Measurements from ENCODE around the gene ETFA.

ETFA gene

DNA sequence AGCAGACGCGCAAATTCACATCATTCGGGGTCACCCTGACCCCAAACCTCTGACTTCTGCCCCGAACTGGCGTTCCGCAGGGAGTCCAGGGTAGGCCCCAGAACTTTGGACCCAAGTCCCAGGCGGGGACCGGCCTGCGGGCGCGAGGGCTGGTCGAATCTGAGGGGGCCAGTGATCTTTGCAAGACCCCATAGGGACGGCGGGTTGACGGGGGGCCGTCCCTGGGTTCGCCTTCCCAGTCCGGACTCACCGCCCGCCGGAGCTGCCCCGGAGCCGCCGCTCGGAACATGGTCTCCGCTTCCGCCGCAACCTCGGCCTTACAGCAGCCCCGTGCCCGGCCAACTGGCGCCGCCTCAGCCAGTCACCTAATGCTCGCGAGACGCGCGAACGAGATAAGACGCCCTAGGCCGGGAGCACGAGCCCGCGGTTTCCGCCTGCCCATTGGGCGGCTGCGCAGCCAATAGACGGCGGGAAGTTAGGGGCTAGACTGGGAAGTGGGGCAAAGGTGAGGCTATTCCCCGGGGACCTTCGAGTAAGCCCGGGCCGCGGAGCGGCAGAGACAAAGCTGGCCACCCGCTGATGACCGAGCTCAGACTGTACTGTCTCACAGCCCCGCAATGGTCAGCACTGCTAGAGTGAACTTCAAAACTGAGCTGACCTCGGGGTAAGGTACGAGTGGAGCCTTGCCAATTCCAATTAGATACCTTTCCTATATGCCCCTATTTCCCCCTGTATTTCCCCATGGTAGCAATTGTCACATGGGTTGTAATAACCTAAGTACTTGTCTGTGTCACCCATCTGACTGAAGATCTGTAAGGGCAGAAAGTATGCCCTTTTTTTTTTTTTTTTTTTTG, at the start of gene ETFA:
Gene ETFA, minus strand, starts transcription at position 370 of the 854 bp plus-strand sequence. Its CDS starts 81 bp downstream, at position 289.
- DNase-seq: peak; percentile 97

DNA sequence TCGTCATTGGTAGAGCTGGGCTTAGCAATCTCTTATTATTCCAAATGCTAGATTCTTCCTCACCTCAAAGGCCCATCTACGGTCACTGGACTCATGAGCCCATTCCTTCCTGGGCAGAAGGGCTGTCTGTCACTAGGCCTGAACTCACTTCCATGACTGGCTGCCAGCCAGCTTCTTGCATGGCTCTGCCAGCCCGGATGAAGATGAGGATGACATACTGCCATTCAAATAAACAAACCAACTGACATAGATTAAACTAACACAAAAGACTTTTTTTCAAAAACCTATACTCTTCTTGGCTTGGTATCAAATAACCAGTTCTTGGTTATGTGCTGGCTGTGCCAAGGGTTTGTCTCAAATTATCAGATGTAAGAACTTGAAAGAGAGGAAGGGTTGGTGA, 49.1 kb upstream of the ETFA start:
- no peak for DNase-seq

DNA sequence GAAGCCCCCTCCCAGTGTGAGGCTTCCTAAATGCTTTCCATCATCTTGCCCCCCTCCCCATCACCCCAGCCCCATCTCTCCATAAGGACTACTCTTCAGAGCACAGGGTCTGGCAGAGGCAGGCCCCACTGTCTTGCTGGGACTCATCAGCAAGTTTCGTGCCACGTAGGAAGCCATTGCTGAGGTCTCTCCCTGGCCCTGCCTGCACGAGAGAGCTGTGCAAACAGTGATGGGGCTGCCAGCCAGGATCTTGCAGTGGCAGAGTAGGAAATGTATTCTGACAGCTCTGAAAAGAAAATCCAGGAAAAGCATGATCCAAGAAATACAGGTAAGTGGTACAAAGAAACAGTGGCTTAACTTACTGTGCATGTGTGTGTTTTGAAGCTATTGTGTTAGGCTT, 47.9 kb upstream of the ETFA start:
- DNase-seq: no peak

DNA sequence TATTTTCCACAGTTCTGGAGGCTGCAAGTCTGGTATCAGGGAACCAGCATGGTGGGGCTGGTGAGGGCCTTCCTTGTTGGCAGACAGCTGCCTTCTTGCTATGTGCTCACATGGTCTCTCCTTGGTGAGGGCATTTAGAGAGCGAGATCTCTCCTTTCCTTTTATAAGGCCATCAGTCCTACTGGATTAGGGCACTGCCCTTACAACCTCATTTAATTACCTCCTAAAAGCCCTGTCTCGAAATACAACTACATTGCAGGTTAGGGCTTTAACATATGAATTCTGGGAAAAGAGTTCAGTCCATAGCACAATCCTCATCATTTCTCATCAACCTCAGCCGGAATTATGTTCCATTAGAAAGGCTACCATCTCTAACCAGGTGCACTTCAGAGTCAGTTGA, 47.2 kb upstream of the ETFA start:
- DNase-seq: no peak

DNA sequence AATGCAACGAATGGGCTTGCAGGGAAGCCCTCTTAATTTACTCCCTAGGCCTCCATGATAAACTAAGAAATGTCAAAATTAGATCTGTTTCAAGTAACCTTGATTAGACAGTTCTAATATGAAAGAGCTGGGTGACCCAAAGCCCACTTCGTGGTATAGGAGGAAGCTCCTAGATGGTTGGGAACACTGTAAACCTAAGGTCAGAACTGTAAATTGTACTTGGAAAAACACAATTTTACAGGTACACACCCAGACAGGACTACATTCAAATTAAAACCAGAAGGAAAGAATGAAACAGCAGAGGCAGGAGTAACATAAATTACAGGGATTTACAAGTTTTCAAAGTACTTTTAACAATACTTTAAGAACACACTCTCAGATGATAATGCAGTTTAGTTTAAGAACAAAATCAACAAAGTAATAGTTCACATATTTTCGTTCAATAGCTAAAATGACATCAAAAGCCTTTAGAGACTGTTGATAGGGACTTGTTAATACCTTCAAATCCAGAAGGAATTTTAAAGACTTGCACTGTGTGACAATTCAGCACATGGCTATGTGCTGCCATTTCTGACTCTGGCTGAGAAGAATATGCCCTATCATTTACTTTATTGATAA, 43.7 kb upstream of the ETFA start:
- DNase-seq: no peak

DNA sequence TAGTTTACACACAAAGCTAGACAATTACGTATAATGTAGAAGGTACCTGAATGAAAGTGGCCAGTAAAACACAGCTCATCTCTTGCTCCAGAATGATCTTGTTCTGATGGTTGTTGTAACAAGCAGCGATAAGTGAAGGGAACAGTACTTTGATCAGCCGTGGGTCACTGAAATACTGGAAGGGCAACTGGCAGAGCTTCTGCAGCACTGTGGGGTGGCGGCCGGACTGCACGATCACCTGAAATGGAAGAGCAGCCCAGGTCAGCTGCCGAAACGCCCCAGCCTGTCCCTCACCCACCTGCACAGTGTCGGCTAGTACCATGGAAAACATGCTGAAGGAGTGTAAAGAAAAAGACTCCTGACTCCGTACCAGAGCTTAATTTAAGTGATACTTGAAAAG, 42.6 kb upstream of the ETFA start:
- no peak for DNase-seq

DNA sequence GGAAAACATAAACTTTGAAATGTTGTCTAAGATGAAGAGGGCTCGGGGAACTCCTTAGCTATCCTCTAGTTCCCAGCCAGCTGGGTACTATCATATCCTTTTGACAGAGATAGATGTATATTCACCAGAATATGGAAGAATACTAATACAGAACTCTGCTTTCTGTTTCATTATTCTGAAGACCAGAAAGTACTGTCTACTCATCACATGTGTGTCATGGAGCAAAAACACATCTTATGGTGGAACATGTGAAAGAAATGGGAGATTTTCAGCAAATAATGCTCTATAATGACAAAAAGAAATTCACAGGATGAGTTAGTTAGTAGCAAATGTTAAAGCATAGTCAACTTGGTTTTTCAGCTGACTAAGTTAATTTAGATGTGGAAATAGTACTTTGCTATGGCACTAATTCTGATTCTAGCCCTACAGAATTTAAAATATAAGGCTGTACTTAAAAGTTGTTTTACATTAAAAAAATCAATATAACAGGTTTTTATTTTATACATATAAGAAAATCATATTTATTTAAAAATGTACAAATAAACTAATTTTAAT, 41.8 kb upstream of the ETFA start:
- DNase-seq: no peak

DNA sequence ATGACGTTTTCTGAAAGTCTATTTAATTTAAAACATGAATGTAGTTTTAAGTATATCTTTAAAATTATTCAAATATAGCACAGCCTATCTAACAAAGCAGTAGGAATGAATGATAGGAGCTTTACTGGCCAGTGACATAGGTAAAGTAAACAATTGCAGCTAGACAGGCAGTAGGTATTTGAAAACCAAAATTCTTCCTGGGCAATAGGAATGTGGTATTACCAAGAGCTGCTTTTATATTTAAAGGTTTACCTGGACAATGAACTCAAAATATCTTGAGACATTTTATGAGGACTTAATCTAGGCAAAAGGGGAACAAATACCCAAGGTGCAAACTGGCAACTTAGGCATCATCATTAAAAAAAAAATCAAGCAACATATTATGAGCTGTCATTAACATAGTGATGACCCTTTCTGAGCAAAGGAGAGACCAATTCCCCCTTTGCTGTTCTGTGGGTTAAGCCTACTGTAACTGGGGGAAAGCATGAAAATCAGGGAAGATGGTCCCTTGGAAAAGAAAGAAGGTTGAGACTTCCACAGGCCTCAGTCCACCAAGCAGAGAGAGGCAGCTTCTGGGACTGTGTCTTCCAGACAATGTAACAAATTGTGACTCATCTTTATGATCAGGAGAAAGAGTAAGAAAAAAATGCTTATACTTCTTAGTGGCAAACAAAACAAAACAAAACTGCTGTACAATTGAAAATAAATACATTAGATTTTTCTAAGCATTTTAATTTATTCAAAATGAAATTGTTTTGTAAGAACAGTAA, 38.2 kb upstream of the ETFA start:
- DNase-seq: no peak

DNA sequence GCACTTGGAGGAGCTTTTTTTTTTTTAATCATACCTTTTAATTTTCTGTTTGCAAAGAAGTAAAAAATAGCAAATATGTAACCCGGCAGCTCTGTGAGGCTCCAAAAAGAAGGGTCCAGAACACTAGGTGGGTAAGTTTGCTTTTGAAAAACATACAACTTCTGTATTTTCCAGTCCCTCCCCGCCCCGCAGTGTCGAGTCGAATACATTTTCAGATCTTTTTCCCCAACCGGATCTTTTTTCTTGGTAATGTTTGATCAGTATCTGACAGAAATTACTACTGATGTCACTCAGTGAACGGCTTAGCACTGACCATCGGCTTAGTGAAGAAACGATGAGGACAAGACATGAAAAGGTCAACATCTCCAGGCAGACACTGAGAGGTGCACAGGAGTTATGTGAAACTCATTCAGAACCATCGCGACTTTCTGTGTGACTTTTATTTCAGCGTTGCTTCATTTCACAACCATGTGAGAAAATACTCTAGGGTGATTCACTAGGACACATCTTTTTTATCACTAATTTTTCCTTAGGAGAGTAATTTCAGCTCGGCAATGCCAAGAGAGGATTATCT, 36.3 kb upstream of the ETFA start:
- DNase-seq: no peak

DNA sequence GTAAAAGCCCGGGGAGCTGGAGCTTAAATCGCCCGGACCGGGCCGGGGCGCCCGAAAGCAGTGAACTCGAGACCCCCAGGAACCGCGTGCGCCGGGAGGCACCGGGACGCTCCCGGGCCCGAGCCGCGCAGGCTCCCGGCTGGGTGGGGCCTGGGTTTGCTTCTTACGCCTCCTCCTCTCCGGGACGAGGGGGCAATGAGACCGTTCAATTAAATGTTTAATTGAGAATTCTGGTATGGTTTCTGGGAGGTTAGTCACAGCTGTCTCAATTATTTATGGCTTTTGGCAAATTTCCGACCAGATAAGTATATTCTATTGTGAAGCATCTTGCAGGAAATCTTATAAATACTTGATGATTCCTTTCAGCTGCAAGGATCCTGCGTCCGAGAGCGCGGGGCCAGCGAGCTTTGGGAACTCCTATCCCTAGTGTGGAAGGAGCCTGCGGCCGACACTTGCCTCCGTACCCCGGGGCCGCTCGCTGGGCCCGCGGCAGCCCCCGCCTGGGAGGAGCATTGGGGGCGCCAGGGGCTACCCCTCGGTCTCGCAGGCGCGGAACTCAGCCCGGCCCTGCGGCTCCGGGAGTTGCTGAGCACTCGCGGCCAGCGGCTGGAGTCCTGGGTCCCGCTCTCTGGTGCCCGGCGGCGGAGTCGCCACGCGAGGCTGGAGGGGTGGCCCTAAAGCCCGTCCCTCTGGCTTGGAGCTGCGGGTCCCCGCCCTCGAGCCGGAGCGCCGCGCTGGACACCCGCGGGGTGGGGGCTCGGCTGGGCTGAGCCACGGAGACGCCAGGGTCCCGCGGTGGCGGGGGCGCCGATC, 35.6 kb upstream of the ETFA start:
- peak; percentile 80 for DNase-seq

DNA sequence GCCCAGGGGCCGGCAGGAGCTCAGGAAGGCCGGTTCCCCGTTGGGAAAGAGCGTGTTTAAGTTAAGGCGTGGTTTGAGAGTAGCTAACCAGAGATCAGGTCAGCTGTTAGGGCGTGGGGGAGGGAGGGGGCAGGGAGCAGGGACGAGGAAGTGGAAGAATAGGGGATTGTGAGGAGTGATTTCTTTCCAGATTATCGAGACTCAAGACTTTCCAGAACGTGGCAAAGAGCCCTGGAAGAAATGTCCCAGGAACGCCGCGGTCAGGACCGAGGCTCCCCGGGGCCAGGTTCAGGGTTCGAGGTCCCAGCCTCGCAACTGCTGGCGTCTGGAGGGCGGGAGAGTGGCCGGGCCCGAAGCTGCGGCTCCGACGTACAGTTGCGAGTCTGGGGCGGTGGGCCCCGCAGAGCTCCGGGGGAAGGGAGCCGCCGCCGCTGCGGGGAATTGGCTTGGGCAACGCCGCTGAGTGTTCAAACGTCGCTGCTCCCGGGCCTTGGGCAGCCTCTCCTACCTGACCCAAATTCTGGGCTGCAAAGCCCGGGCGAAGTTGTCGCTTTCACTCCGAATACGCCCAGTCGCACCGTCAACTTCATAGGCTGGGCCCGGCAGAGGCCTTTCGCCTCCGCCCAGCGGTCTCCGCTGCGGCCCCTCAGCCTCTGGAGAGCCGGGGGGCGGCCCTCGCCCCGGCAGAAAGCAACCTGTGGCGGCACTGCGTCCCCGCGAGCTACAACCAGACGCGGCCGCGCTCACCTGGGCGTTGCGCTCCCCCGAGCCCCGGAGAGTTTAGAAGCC, 34.8 kb upstream of the ETFA start:
- DNase-seq: peak; percentile 71

DNA sequence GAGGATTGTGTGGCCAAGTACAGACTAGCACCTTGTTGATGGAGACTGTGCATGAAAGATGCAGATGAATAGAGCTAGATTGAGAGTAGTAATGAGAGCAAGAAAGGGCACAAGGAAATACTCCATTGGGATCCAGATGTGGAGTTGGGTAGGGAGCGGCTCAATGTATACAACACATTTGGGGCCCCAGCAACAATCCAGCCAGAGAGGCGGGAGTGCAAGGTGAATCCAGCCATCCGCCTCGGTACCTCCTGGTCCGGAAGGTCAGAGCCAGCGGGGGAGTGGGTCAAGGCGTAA, 34.3 kb upstream of the ETFA start:
- no peak for DNase-seq

DNA sequence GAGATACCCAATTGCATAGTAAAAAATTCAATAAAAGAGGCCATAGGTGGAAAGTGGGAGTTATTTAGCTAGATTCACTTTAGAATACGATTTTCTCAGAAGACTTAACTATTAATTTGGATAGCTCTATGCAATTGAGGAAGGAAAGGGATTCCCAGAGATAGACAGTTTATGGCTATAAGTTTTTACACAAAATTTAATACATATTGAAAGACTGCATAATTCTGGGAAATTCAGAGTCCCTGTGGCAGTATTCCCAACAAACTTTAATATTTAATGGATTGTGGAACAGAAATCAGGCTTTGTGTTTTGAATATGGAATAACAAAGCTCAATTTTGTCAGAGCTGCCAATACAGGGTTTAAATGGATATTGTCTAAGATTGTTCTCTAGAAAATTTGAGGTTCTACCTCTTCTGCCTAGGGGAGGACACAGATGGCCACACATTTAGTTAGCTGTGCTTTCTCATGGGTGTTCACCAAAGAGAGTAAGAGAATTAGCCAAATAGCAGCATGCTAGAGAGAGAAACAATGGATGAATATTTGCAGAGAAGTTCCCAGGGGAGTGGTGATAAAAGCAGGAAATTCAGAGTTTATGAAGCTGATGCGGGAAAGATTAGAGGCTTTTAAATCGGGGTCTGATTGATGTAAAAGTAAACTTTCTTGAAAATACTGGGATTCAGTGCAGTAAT, 33.8 kb upstream of the ETFA start:
- no peak for DNase-seq

DNA sequence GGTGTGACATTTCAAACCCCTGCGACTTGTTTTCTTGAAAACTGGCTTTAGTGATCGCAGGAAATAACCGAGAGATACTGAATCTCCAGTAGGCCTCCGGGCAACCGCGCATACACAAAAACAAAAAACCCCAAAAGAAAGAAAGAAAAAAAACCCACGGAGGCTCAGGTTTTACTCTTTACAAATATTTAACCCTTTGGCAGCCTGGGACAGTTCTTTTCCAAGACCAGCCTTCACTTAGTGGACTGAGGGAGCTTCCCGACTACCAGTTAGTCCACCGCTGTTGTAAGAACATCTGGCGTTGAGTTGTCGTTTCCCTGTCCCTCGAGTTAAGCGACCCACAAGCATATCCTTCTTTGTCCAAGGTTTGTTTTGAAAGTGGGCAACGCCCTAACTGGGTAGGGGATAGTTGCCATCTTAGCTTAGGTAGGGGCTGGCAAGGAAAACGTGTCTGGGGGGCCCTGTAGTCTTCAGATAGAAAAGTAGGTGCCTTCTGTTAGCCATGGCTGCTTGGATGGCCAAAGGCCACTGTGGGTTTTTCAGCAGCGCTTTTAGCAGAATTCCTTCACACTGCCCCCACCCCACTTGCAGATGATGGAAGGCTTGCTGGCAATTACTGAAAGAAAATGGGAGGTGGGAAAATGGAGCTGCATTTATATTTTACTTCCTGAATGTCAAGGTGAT, 32.2 kb upstream of the ETFA start:
- DNase-seq: peak; percentile 62

DNA sequence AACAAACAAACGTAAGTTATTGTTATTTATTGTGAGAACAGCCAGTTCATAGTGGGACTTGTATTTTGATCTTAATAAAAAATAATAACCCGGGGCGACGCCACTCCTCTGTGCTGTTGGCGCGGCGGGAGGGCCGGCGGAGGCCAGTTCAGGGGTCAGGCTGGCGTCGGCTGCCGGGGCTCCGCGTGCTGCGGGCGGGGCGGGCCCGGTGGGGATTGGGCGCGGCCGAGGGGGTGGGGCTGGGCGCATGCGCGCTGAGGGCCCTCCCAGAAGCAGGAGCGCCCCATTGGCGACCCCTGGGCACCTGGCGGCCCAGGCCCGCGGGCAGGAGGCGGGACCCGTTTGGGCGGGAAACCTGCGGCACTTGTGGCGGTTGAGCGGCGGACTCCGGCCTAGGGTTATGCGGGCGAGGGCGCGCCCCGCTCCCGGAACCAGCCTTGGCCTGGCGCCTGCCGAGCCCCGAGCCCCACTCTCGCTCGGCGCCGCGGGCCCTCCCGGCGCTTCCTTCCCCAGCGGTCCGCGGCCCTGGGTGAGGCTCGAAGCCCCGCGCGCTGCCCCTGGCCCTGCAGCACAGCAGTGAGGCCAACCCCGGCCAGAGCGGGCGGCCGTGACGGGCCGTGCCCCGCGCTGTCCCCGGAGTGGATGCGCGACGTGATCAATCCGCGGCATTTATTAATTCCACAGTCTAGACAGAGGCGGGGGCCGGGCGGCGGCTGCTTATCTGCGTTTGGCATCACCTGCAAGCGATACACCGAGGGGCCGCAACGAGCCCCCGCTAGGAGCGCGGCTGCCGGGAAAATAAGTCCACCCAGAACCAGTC, 31.3 kb upstream of the ETFA start:
- peak; percentile 72 for DNase-seq

DNA sequence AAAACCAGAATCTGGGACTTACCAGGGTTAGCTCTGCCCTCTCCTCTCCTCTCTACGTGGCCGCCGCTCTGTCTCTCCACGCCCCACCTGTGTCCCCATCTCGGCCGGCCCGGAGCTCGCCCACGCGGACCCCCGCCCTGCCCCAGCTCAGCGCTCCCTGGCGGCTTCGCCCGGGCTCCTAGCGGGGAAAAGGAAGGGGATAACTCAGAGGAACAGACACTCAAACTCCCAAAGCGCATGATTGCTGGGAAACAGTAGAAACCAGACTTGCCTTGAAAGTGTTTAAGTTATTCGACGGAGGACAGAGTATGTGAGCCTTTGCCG, 30.8 kb upstream of the ETFA start:
- no peak for DNase-seq

DNA sequence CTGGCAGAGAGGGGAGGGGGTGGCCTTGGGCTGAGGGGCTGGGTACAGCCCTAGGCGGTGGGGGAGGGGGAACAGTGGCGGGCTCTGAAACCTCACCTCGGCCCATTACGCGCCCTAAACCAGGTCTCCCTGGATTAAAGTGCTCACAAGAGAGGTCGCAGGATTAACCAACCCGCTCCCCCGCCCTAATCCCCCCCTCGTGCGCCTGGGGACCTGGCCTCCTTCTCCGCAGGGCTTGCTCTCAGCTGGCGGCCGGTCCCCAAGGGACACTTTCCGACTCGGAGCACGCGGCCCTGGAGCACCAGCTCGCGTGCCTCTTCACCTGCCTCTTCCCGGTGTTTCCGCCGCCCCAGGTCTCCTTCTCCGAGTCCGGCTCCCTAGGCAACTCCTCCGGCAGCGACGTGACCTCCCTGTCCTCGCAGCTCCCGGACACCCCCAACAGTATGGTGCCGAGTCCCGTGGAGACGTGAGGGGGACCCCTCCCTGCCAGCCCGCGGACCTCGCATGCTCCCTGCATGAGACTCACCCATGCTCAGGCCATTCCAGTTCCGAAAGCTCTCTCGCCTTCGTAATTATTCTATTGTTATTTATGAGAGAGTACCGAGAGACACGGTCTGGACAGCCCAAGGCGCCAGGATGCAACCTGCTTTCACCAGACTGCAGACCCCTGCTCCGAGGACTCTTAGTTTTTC, 30.2 kb upstream of the ETFA start:
- DNase-seq: peak; percentile 77

DNA sequence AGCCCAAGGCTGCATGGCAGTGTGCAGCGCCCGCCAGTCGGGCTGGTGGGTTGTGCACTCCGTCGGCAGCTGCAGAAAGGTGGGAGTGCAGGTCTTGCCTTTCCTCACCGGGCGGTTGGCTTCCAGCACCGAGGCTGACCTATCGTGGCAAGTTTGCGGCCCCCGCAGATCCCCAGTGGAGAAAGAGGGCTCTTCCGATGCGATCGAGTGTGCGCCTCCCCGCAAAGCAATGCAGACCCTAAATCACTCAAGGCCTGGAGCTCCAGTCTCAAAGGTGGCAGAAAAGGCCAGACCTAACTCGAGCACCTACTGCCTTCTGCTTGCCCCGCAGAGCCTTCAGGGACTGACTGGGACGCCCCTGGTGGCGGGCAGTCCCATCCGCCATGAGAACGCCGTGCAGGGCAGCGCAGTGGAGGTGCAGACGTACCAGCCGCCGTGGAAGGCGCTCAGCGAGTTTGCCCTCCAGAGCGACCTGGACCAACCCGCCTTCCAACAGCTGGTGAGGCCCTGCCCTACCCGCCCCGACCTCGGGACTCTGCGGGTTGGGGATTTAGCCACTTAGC, 29.6 kb upstream of the ETFA start:
- DNase-seq: peak; percentile 75

Measured in retina (tissue), 1 donor.